ENCODE results near the gene NTRK2. TPM values are rescaled to one million over a fixed set of nuclear protein-coding genes. Genes with fewer than 3 reads are reported as not detected.

Gene NTRK2
- total RNA-seq, 4 donors from 2014 or later: 2.6 to 8.5 (median 6.0) TPM

- H3K27me3 ChIP-seq: peaks cover 7% of the 10 kb centered on the region
- H3K4me1 ChIP-seq: peaks cover 0 to 11% (median 6%) of the 10 kb centered on the region in 3 donors
- H3K9me3 ChIP-seq: no peaks in the 10 kb centered on the region
- H3K27ac ChIP-seq: no peak overlapping the region
- no peak for ATAC-seq
- 100% methylated on average over 1 of the region's 3 CpGs; no CpG with 5 or more reads in 1 of the 2 donors for WGBS, 2 donors (ENCODE audit: low coverage in 1 of 2)
- no peak for TF ChIP-seq EP300 (IDR thresholded peaks at IDR 0.05)
- no peak for TF ChIP-seq POLR2A (IDR thresholded peaks at IDR 0.05)
- TF ChIP-seq CTCF (IDR thresholded peaks at IDR 0.05): no peak
- no peak for TF ChIP-seq POLR2AphosphoS5 (IDR thresholded peaks at IDR 0.05)
- H3K36me3 ChIP-seq: no peaks in the 10 kb centered on the region
- no peak overlapping the region for H3K4me3 ChIP-seq
These were observed 283.8 kb downstream of the NTRK2 start for GRCh38 chr9:84953252-84953773.

- no peak for TF ChIP-seq POLR2A (IDR thresholded peaks at IDR 0.05)
- peak; percentile 88 to 95 (median 90) for TF ChIP-seq CTCF (IDR thresholded peaks at IDR 0.05)
- TF ChIP-seq POLR2AphosphoS5 (IDR thresholded peaks at IDR 0.05): no peak
- TF ChIP-seq EP300 (IDR thresholded peaks at IDR 0.05): no peak
- peaks cover 0 to 11% (median 6%) of the 10 kb centered on the region in 3 donors for H3K4me1 ChIP-seq
- peaks cover 7% of the 10 kb centered on the region for H3K27me3 ChIP-seq
- ATAC-seq: peak; percentile 86
- no peak overlapping the region for H3K27ac ChIP-seq
- 30 to 54% methylated on average over 9 to 15 of the region's 21 CpGs for WGBS, 2 donors (ENCODE audit: low coverage in 1 of 2)
- no peak overlapping the region for H3K4me3 ChIP-seq
- no peaks in the 10 kb centered on the region for H3K36me3 ChIP-seq
- no peaks in the 10 kb centered on the region for H3K9me3 ChIP-seq
These were observed 284.5 kb downstream of the NTRK2 start for GRCh38 chr9:84953797-84954705.

GRCh38 chr9:84955155-84955554 is 285.6 kb downstream of the NTRK2 start:
- no peaks in the 10 kb centered on the region for H3K9me3 ChIP-seq
- WGBS, 2 donors (ENCODE audit: low coverage in 1 of 2): no CpG with 5 or more reads among the region's 18 CpGs
- TF ChIP-seq CTCF (IDR thresholded peaks at IDR 0.05): no peak
- TF ChIP-seq EP300 (IDR thresholded peaks at IDR 0.05): no peak
- TF ChIP-seq POLR2AphosphoS5 (IDR thresholded peaks at IDR 0.05): no peak
- no peak for TF ChIP-seq POLR2A (IDR thresholded peaks at IDR 0.05)
- H3K4me3 ChIP-seq: no peak overlapping the region
- no peak for ATAC-seq
- H3K4me1 ChIP-seq: peaks cover 0 to 11% (median 6%) of the 10 kb centered on the region in 3 donors
- H3K27me3 ChIP-seq: peaks cover 7% of the 10 kb centered on the region
- H3K27ac ChIP-seq: no peak overlapping the region
- H3K36me3 ChIP-seq: no peaks in the 10 kb centered on the region

GRCh38 chr9:84955971-84956370 is 286.4 kb downstream of the NTRK2 start:
- no peak for ATAC-seq
- Histone ChIP-seq H3K36me3 (no peaks in the 10 kb centered on the region), H3K9me3 (no peaks in the 10 kb centered on the region), H3K4me1 (peaks cover 0 to 11% (median 6%) of the 10 kb centered on the region in 3 donors), H3K27me3 (peaks cover 7% of the 10 kb centered on the region), H3K27ac (no peak overlapping the region), H3K4me3 (no peak overlapping the region)
- no peak for TF ChIP-seq POLR2A (IDR thresholded peaks at IDR 0.05)
- WGBS, 2 donors (ENCODE audit: low coverage in 1 of 2): 84 to 93% methylated on average over 4 of the region's 4 CpGs

- H3K27ac ChIP-seq: no peak overlapping the region
- no peaks in the 10 kb centered on the region for H3K36me3 ChIP-seq
- peaks cover 7% of the 10 kb centered on the region for H3K27me3 ChIP-seq
- TF ChIP-seq POLR2AphosphoS5 (IDR thresholded peaks at IDR 0.05) (no peak), EP300 (IDR thresholded peaks at IDR 0.05) (no peak), POLR2A (IDR thresholded peaks at IDR 0.05) (no peak), CTCF (IDR thresholded peaks at IDR 0.05) (no peak)
- no peaks in the 10 kb centered on the region for H3K9me3 ChIP-seq
- no peak overlapping the region for H3K4me3 ChIP-seq
- no peak for ATAC-seq
- WGBS, 2 donors (ENCODE audit: low coverage in 1 of 2): 33 to 87% methylated on average over 1 to 4 of the region's 5 CpGs
- peaks cover 0 to 2% (median 0%) of the 10 kb centered on the region in 3 donors for H3K4me1 ChIP-seq
These were observed 289.8 kb downstream of the NTRK2 start for GRCh38 chr9:84959339-84959738.

Measured in gastroesophageal sphincter (tissue), 4 donors.